Muscle of leg (tissue), 11 donors: ENCODE measurements around the gene ZP1. TPM values are rescaled to one million over a fixed set of nuclear protein-coding genes. Genes with fewer than 3 reads are reported as not detected.

ENCODE experiments used
- DNase-seq: peaks from one replicate; pipeline ENCODE4 v3.0.0; 2013
- H3K27ac ChIP-seq: one replicate; pipeline ENCODE4 v1.5.1; 2013; ENCODE audit warnings: mild to moderate bottlenecking, low read length, control low read depth
- H3K27me3 ChIP-seq: one replicate; pipeline ENCODE4 v1.6.1; 2013; ENCODE audit warnings: low read length; ENCODE audit not compliant: control insufficient read depth, insufficient read depth
- H3K36me3 ChIP-seq: one replicate; pipeline ENCODE4 v1.6.1; 2013; ENCODE audit warnings: low read length; ENCODE audit not compliant: control insufficient read depth, insufficient read depth
- H3K4me1 ChIP-seq: one replicate; pipeline ENCODE4 v1.6.1; 2013; ENCODE audit warnings: low read length; ENCODE audit not compliant: control insufficient read depth, insufficient read depth
- H3K4me3 ChIP-seq: one replicate; pipeline ENCODE4 v1.5.1; 2013; ENCODE audit warnings: low read length, control low read depth
- H3K9me3 ChIP-seq: replicated peaks from 2 replicates; pipeline ENCODE4 v1.6.1; 2013; ENCODE audit warnings: low read depth, low read length; ENCODE audit not compliant: control insufficient read depth
- WGBS: methylation state at CpG from one replicate; pipeline ENCODE4 v1.1.5; 2013; ENCODE audit warnings: missing lambda C conversion rate; ENCODE audit not compliant: insufficient coverage; 5-methylcytosine and 5-hydroxymethylcytosine counted together
- polyA plus RNA-seq, 8 donors: library from polyadenylated mRNA; unstranded; fragments of 120-200 nt; gene quantifications; one replicate each; pipeline versions ENCODE4 v1.2.1 to v1.2.3, GENCODE V29; 2013; ENCODE audit warnings: inconsistent platforms in 1 of 8, low replicate concordance in 1 of 8; ENCODE audit not compliant: insufficient read length in 8 of 8, insufficient read depth in 1 of 8
- total RNA-seq: library from RNA; stranded (reverse); fragments of 120-200 nt; gene quantifications from one replicate; pipeline ENCODE4 v1.2.4, GENCODE V29; 2013

ZP1 gene
- total and polyA plus RNA-seq, 9 donors = 0.07 to 0.13 TPM; not detected in 7

DNA sequence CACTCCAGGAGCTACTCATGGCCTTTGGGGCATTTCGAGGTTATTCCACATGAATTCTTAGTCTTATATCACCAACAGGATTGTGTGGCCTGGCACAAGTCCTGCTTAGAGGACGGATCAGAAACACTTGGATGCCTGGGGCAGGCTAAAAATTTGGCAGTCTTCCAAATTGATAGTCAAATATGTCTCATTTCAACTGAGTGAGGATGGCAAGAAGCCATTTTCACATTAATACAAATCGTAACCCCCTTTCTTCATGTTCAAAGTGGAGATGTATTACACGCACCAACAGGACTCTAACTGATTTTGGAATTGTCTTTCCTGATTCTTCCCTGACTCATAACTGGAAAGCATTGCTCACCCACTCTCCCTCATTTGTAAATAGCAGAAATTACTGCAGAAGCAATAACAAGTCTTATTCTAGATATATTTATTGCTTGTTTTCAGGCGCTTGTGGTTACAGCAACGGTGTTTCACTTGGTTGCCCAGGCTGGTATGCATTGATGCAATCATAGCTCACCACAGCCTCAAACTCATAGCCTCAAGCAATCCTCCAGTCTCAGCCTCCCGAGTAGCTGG is 35.8 kb upstream of the ZP1 start:
- no peaks in the 10 kb centered on the region for H3K9me3 ChIP-seq
- H3K27ac ChIP-seq = no peak overlapping the region
- no peaks in the 10 kb centered on the region for H3K36me3 ChIP-seq
- H3K4me3 ChIP-seq = no peak overlapping the region
- H3K4me1 ChIP-seq = peaks cover 3% of the 10 kb centered on the region
- no peaks in the 10 kb centered on the region for H3K27me3 ChIP-seq
- 11% methylated on average over 1 of the region's 7 CpGs for WGBS
- DNase-seq = no peak

DNA sequence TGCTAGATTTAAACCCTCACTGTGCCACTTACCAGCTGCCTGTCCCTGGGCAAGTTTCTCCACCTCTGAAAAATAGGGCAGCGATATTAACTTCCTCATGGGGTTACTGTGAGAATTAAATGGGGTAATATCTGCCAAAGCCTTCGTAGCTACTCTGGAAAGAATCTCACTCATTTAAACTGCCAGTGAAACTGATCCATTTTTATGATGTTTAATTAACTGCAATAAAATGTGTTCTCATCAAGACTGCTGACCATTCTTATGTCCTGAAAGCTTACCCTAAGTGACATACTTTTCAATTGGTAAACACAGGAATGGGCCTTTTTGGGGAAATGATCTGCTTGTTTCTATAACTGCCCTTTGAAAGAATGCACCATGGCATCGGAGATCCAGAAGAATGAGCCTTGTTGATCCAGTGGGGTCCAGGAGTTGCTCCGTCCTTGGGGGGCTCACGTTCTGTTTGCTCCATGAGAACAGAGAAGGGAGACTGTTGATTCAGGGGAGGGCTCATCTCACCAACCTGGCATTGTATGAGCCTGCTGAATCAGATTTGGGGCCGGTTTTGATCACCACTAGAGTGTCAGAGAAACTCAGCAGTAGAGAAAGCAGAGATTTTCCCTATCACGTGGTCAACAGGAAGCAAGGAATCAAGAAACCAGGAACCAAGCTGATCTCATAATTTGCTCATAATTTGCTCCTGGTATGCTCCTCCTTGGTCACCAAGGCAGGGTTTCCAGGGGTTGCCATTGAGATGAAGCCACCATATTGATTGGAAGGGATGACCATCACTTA is 32.4 kb upstream of the ZP1 start:
- WGBS = 51% methylated on average over 5 of the region's 7 CpGs
- H3K27me3 ChIP-seq = no peaks in the 10 kb centered on the region
- no peak overlapping the region for H3K27ac ChIP-seq

DNA sequence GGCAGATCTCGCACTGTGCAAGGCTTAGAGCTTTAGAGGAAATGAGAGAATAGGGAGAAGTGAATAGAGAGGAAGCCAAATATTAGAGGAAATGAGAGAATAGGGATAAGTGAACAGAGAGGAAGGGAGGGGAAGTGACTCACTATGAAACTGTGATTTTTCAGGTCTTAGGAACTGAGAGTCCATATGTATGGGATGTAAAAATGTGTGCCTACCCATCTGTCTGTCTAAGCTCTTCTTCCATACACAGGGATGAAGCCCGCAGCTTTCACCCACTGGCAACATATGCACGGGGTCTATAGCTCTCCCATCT is 31.9 kb upstream of the ZP1 start:
- Histone ChIP-seq H3K27ac (no peak overlapping the region), H3K4me1 (peaks cover 8% of the 10 kb centered on the region), H3K9me3 (no peaks in the 10 kb centered on the region), H3K36me3 (no peaks in the 10 kb centered on the region), H3K4me3 (no peak overlapping the region), H3K27me3 (no peaks in the 10 kb centered on the region)
- 57% methylated on average over 1 of the region's 3 CpGs for WGBS
- DNase-seq = peak; percentile 68

More for the DNA sequence above, 32.4 kb upstream of the ZP1 start:
- Histone ChIP-seq H3K4me1 (peaks cover 4% of the 10 kb centered on the region), H3K9me3 (no peaks in the 10 kb centered on the region), H3K4me3 (no peak overlapping the region), H3K36me3 (no peaks in the 10 kb centered on the region)
- no peak for DNase-seq

DNA sequence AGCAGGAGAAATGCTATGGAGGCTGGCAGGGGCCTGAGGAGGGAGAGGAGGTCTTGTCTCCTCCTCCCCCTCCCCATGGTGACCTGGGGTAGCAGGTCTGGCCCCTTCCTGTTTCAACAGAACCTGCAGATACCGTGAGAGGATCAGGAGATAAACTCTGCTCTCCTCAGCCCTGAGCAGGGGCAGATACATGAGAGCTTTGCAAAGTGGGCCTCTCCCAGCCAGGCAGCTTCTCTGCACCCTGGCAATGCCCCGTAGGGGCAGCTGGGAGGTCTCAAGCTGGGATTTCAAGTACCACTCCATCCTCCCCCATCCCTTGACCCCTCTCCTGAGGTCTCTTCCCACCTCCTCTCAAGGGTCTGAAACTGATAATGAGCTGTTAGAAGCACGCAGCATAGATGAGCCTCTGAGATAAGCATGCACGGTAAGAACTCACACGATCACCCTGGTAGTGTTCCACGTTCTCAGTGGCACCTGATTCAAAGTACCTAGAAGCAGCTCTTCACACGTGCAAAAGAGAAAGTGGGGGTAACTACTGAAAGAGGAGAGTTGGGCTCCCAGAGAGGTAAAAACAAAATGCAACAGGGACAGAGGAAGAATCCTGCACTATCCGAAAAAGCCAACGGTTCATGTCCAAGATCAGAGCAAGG is 30.4 kb upstream of the ZP1 start:
- Histone ChIP-seq H3K4me1 (peaks cover 18% of the 10 kb centered on the region), H3K9me3 (no peaks in the 10 kb centered on the region), H3K36me3 (no peaks in the 10 kb centered on the region), H3K27ac (no peak overlapping the region), H3K27me3 (no peaks in the 10 kb centered on the region), H3K4me3 (no peak overlapping the region)
- no peak for DNase-seq
- 72% methylated on average over 8 of the region's 9 CpGs for WGBS

DNA sequence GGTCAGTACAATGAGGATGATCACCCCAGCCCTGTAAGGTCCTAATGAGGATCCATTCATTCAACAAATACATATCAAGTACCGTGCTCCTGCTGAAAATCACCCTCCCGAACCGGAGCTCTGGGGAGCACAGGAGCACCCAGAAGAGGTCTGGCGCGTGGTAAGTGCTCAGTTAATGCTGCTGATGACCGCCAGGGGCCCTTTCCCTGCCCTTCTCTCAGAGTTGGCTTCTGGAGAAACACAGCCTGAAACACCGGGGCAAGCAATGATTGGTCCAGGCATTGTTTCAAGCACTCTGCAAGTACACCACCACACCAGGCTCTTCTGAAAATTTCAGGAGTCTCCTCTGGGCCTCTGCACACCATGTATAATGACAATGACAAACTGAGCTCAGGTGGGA is 29.2 kb upstream of the ZP1 start:
- WGBS = 58% methylated on average over 6 of the region's 7 CpGs
- H3K4me3 ChIP-seq = no peak overlapping the region
- no peaks in the 10 kb centered on the region for H3K9me3 ChIP-seq
- H3K4me1 ChIP-seq = peaks cover 26% of the 10 kb centered on the region
- H3K27me3 ChIP-seq = no peaks in the 10 kb centered on the region
- DNase-seq = no peak
- no peaks in the 10 kb centered on the region for H3K36me3 ChIP-seq
- no peak overlapping the region for H3K27ac ChIP-seq

DNA sequence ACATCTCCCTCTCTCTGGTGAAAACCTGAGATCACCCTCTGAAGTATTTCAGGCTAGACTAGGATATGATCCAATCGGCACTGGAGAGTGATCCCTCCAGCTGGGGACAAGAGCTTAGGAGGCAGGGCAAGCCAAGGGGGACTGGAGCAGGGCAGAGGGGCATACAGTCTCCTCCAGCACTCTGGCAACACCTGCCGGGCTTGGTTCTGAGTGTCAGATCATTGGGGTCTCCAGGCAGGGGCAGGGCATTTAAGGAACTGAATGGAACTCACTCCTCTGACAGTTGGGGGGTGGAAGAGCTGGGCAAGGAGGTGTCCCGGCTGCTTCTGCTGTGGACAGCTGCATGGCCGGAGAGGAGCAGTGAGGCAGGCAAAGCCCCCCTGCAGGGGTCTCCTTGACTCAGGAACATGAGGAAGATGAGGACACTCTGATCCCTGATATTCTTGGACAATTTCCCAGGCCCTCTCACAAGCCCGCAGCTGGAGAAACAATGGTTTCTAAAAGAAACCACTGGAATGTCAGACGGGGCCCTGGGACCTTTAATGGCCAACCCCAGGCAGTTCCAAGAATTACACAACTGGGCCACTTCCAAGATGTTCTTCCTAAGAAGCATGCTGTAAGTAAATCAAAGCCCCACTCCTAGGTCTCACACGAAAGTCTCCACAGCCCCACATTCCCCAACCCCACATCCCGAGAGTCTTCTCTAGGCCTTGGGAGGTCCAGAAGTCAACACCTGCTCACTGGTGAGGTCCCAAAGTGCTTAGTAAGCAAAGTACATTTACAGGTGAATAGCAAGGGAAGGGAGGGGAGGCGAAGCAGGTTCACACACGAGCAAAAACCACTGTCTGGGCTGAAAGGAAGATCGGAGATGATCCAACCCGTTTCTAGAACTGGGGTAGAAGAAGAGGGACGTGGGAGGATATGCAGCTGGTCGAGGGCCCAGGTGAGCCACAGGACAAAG is 26.6 kb upstream of the ZP1 start:
- no peaks in the 10 kb centered on the region for H3K9me3 ChIP-seq
- H3K36me3 ChIP-seq = no peaks in the 10 kb centered on the region
- no peaks in the 10 kb centered on the region for H3K27me3 ChIP-seq
- no peak overlapping the region for H3K4me3 ChIP-seq
- DNase-seq = peak; percentile 96
- peak overlapping the region; percentile 95 for H3K27ac ChIP-seq
- peaks cover 41% of the 10 kb centered on the region for H3K4me1 ChIP-seq
- WGBS = 17% methylated on average over 9 of the region's 14 CpGs

DNA sequence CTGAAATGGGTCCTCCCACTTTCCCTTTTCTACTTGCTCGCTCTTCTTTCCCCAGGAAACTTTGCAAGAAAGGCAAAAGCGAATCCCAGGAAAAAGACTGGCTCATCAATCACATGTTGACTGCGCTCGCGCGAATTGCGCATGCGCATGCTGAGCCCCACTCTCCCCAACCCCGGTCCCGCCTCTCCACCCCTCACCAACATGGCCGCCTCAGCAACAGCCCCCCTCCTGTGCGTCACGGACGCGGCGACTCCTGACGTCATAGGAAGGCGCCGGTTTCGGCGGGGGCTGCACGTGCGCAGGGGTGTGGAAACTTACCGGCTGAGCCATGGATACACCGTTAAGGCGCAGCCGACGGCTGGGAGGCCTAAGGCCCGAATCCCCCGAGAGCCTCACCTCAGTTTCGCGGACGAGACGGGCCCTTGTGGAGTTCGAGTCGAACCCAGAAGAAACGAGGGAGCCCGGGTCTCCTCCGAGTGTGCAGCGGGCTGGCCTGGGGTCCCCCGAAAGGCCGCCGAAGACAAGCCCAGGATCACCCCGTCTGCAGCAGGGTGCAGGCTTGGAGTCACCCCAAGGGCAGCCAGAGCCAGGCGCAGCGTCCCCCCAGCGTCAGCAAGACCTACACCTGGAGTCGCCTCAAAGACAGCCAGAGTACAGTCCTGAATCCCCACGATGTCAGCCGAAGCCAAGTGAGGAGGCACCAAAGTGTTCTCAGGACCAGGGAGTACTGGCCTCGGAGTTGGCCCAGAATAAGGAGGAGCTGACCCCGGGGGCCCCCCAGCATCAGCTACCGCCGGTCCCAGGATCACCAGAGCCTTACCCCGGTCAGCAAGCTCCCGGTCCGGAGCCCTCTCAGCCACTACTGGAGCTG is 25.3 kb upstream of the ZP1 start, which contains the start of gene CCDC86:
CCDC86 (plus strand) TSS at position 317 of the 871 bp plus-strand sequence; CDS start at position 329, 12 bp downstream.
- Histone ChIP-seq H3K36me3 (no peaks in the 10 kb centered on the region), H3K4me1 (peaks cover 41% of the 10 kb centered on the region), H3K27ac (peak within 1 kb of the TSS; percentile 95), H3K9me3 (no peaks in the 10 kb centered on the region), H3K4me3 (peak within 1 kb of the TSS; percentile 68), H3K27me3 (no peaks in the 10 kb centered on the region)
- DNase-seq = peak; percentile 99
- under 1% methylated on average over 57 of the region's 57 CpGs for WGBS

DNA sequence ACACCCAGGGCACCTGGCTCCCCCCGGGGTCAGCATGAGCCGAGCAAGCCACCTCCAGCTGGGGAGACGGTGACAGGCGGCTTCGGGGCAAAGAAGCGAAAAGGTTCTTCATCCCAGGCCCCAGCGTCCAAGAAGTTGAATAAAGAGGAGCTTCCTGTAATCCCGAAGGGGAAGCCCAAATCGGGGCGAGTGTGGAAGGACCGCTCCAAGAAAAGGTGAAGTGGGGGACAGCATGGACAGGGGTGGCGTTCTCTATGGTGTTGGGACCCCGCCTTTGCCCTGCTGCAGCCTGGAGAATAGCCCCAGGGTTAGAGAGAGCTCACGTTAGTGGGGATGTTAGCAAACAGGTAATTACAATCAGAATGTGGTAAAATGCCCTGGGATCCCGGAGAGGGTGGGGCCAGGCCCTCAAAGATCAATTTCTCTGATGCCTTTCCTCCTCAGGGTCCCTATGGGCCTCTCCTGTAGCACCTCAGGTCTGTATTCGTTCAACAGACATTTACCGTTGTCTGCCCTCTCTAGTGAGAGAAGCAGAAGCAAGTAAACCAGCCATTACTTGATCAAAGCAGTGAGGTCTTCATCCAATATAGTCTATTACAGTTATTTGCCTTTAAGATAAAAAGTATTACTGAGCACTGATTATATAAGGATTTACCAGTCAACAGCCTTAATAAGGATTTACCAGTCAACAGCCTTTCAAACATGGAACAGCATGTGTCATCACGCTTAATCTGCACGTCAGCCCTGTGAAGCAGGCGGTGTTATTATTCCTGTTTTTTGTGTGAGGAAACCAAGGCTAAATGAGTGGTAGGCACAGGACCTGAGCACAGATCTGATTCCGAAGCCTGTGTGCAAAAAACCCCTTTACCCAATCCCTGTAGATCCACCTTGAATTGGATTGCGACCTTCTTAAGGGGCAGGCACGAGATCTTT is 24.4 kb upstream of the ZP1 start:
- WGBS = 10% methylated on average over 15 of the region's 23 CpGs
- H3K9me3 ChIP-seq = no peaks in the 10 kb centered on the region
- H3K4me1 ChIP-seq = peaks cover 41% of the 10 kb centered on the region
- no peaks in the 10 kb centered on the region for H3K27me3 ChIP-seq
- no peak for DNase-seq
- H3K36me3 ChIP-seq = peaks cover 8% of the 10 kb centered on the region
- H3K4me3 ChIP-seq = peak overlapping the region; percentile 68
- no peak overlapping the region for H3K27ac ChIP-seq
